Fibroblast of skin of abdomen (primary cell): ENCODE results near the gene MTHFD1L.

ENCODE experiments used
- DNase-seq: peaks from one replicate; pipeline ENCODE4 v3.0.0-alpha.2; 2013

Gene MTHFD1L

GRCh38 chr6:151043944-151044343 lies 178.4 kb downstream of the MTHFD1L start:
- no peak for DNase-seq

GRCh38 chr6:151044465-151045441 lies 179.3 kb downstream of the MTHFD1L start:
- DNase-seq, result peak; percentile 84

- peak; percentile 71 for DNase-seq
Measured at GRCh38 chr6:151045511-151046222, 180.2 kb downstream of the MTHFD1L start.

- DNase-seq, result no peak
Measured at GRCh38 chr6:151051164-151051563, 185.7 kb downstream of the MTHFD1L start.

GRCh38 chr6:151052021-151052646 lies 186.6 kb downstream of the MTHFD1L start:
- DNase-seq, result no peak

GRCh38 chr6:151054306-151054705 lies 188.8 kb downstream of the MTHFD1L start:
- DNase-seq, result no peak

GRCh38 chr6:151056230-151056907 lies 190.9 kb downstream of the MTHFD1L start:
- no peak for DNase-seq

GRCh38 chr6:151057061-151057460 lies 191.6 kb downstream of the MTHFD1L start:
- no peak for DNase-seq

- DNase-seq, result peak; percentile 44
Measured at GRCh38 chr6:151058021-151058733, 192.7 kb downstream of the MTHFD1L start.

GRCh38 chr6:151059612-151060095 lies 194.2 kb downstream of the MTHFD1L start:
- DNase-seq, result no peak

- DNase-seq, result peak; percentile 89
Measured at GRCh38 chr6:151060096-151060765, 194.7 kb downstream of the MTHFD1L start.

- no peak for DNase-seq
Measured at GRCh38 chr6:151060766-151061531, 195.4 kb downstream of the MTHFD1L start.

GRCh38 chr6:151063352-151063751 lies 197.8 kb downstream of the MTHFD1L start:
- peak; percentile 91 for DNase-seq

- no peak for DNase-seq
Measured at GRCh38 chr6:151063842-151064647, 198.5 kb downstream of the MTHFD1L start.

- DNase-seq, result no peak
Measured at GRCh38 chr6:151065027-151065815, 199.7 kb downstream of the MTHFD1L start.

- DNase-seq, result peak; percentile 79
Measured at GRCh38 chr6:151067684-151068596, 202.4 kb downstream of the MTHFD1L start.

- DNase-seq, result peak; percentile 75
Measured at GRCh38 chr6:151068761-151069312, 203.3 kb downstream of the MTHFD1L start.
